SK-N-SH treated with all-trans-retinoic acid at 6 μM for 48 hours (cell line): ENCODE data around the gene PLXNA4.

Source experiments
- ATAC-seq: fragments of 200-7000 bp; cut with Tn5 transposase; 3 replicates; pipeline ENCODE4 v1.9.1; 2020; ENCODE audit warnings: mild to moderate bottlenecking, moderate library complexity
- ARNTL ChIP-seq: fragments of 450-650 bp; formaldehyde crosslinking; IDR thresholded peaks from 2 replicates; pipeline ENCODE4 v1.5.0; 2020; ENCODE audit warnings: low read depth, mild to moderate bottlenecking, moderate library complexity, borderline replicate concordance
- CREB5 ChIP-seq: fragments of 250-450 bp; sonication (Bioruptor Pico); IDR thresholded peaks from 2 replicates; pipeline ENCODE4 v1.5.1; 2020; ENCODE audit warnings: low read depth, mild to moderate bottlenecking, moderate library complexity
- CSDC2 ChIP-seq: fragments of 250-450 bp; sonication (Bioruptor Pico); IDR thresholded peaks from 2 replicates; pipeline ENCODE4 v1.5.0; 2020; ENCODE audit warnings: mild to moderate bottlenecking, moderate library complexity
- ESRRG ChIP-seq: fragments of 250-450 bp; sonication (Bioruptor Pico); IDR thresholded peaks from 2 replicates; pipeline ENCODE4 v1.6.1; 2021; ENCODE audit warnings: mild to moderate bottlenecking
- GLIS3 ChIP-seq: fragments of 250-450 bp; sonication (Bioruptor Pico); IDR thresholded peaks from 2 replicates; pipeline ENCODE4 v1.5.0; 2020; ENCODE audit warnings: mild to moderate bottlenecking, moderate library complexity
- ISL1 ChIP-seq: fragments of 250-450 bp; sonication (Bioruptor Pico); IDR thresholded peaks from 2 replicates; pipeline ENCODE4 v2.1.2; 2022; ENCODE audit warnings: mild to moderate bottlenecking, moderate library complexity
- OSR1 ChIP-seq: fragments of 250-450 bp; sonication (Bioruptor Pico); IDR thresholded peaks from 2 replicates; pipeline ENCODE4 v1.8.0; 2022; ENCODE audit warnings: moderate library complexity, mild to moderate bottlenecking, inconsistent platforms
- PPARA ChIP-seq: fragments of 250-450 bp; sonication (Bioruptor Pico); IDR thresholded peaks from 2 replicates; pipeline ENCODE4 v1.5.0; 2020; ENCODE audit warnings: mild to moderate bottlenecking, borderline replicate concordance
- SNAI2 ChIP-seq: fragments of 250-450 bp; sonication (Bioruptor Pico); IDR thresholded peaks from 2 replicates; pipeline ENCODE4 v1.5.0; 2020; ENCODE audit warnings: mild to moderate bottlenecking, moderate library complexity
- TCF4 ChIP-seq: fragments of 250-450 bp; sonication (Bioruptor Pico); IDR thresholded peaks from 2 replicates; pipeline ENCODE4 v1.8.0; 2021; ENCODE audit warnings: mild to moderate bottlenecking, moderate library complexity, borderline replicate concordance
- TOX ChIP-seq: fragments of 250-450 bp; sonication (Bioruptor Pico); IDR thresholded peaks from 2 replicates; pipeline ENCODE4 v1.8.0; 2021; ENCODE audit warnings: mild to moderate bottlenecking, moderate library complexity, borderline replicate concordance
- ZC3H10 ChIP-seq: fragments of 250-450 bp; sonication (Bioruptor Pico); IDR thresholded peaks from 2 replicates; pipeline ENCODE4 v1.5.1; 2021; ENCODE audit warnings: mild to moderate bottlenecking, moderate library complexity
- ZFP3 ChIP-seq: fragments of 250-450 bp; sonication (Bioruptor Pico); IDR thresholded peaks from 2 replicates; pipeline ENCODE4 v1.5.0; 2020; ENCODE audit warnings: mild to moderate bottlenecking, moderate library complexity
- ZNF8 ChIP-seq: fragments of 450-650 bp; formaldehyde crosslinking; IDR thresholded peaks from 2 replicates; pipeline ENCODE4 v1.5.0; 2020; ENCODE audit warnings: mild to moderate bottlenecking, moderate library complexity
- TF ChIP-seq, protein P1 (sequence below): fragments of 250-450 bp; sonication (Bioruptor Pico); IDR thresholded peaks from 2 replicates; pipeline ENCODE4 v1.8.0; 2020; ENCODE audit warnings: mild to moderate bottlenecking, moderate library complexity, borderline replicate concordance
- TF ChIP-seq, protein P2 (sequence below): fragments of 250-450 bp; sonication (Bioruptor Pico); IDR thresholded peaks from 2 replicates; pipeline ENCODE4 v1.5.1; 2021; ENCODE audit warnings: mild to moderate bottlenecking, moderate library complexity
- TF ChIP-seq, protein P3 (sequence below): fragments of 250-450 bp; sonication (Bioruptor Pico); IDR thresholded peaks from 2 replicates; pipeline ENCODE4 v1.5.0; 2020; ENCODE audit warnings: mild to moderate bottlenecking, moderate library complexity

PLXNA4 gene

DNA sequence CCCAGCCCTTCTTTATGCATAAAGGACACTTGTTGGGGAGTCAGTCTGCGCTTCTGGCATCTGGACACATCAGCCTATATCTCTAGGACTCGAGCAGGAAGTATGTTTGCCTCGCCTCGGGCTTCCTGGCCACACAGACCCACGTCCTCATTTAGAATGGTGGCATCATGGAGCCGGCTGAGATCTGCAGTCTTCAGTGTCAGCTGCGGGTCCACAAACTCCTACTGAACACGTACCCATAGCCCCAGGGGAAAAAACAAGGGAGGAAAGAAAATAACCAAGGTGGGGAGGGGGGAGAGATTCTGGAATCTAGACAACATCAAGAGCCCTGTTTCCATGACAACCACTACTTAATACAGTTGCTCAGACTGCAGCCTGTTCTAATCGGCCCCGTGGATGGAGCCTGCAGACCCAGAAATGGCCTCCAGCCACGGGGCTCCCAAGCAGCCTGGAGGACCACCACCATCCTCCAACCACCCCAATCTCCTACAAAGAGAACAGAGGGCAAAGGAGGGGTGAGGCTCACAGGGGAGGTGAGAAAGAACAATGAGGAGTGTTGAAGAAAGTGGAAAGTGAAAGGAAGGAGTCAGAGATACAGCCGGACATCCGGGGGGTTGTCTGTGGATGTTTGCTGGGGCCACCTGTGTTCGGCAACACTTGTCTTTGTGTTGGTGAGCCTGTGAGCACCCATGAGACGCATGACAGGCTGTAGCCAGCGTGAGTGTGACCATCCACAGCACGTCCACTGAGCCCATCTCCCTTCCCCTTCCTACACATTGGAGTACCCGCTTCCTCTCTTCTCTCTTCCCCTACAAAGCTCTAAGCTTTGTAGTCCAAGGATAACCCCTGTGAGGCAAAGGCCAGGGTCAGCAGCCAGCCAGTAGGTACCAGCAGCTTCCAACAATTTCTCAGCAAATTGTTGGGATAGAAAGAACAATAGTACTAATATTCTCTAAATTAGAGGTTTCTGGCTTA is 141.0 kb downstream of the PLXNA4 start:
- no peak; the same call in 2 of the 3 replicates for ATAC-seq
- TF ChIP-seq ISL1 (CRISPR knock-in tag), result no peak
- TF ChIP-seq, protein P1, sequence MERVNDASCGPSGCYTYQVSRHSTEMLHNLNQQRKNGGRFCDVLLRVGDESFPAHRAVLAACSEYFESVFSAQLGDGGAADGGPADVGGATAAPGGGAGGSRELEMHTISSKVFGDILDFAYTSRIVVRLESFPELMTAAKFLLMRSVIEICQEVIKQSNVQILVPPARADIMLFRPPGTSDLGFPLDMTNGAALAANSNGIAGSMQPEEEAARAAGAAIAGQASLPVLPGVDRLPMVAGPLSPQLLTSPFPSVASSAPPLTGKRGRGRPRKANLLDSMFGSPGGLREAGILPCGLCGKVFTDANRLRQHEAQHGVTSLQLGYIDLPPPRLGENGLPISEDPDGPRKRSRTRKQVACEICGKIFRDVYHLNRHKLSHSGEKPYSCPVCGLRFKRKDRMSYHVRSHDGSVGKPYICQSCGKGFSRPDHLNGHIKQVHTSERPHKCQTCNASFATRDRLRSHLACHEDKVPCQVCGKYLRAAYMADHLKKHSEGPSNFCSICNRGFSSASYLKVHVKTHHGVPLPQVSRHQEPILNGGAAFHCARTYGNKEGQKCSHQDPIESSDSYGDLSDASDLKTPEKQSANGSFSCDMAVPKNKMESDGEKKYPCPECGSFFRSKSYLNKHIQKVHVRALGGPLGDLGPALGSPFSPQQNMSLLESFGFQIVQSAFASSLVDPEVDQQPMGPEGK, result no peak

DNA sequence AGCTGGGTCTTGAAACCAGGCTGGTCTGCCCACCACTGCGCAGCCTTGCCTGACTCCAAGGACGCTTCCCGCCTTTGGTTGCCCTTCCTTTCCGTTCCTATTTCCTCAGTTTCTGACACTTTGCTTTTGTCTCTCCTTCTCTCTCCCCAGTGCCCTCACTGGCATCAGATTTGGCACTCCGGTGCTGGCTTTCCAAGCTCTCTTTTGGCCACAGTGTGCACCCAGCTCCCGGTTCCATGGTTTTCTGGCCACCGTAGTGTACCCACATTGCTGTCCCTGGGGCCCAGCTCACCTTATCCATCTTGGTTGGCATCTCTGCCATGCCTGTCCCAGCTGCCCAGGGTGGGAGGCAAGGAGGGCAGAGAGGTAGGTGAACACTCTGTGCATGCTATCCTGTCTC is 142.2 kb downstream of the PLXNA4 start:
- ATAC-seq, result no peak
- no peak for TF ChIP-seq CSDC2 (CRISPR knock-in tag)
- no peak for TF ChIP-seq CREB5 (CRISPR knock-in tag)
- no peak for TF ChIP-seq TCF4 (CRISPR knock-in tag)
- TF ChIP-seq ARNTL (CRISPR knock-in tag), result no peak
- no peak for TF ChIP-seq PPARA (CRISPR knock-in tag)
- no peak for TF ChIP-seq SNAI2 (CRISPR knock-in tag)
- no peak for TF ChIP-seq ZNF8 (CRISPR knock-in tag)
- TF ChIP-seq ZC3H10, result no peak
- TF ChIP-seq ISL1 (CRISPR knock-in tag), result no peak
- TF ChIP-seq GLIS3 (CRISPR knock-in tag), result no peak
- TF ChIP-seq TOX (CRISPR knock-in tag), result no peak
- TF ChIP-seq, protein P1, result no peak
- TF ChIP-seq, protein P2, sequence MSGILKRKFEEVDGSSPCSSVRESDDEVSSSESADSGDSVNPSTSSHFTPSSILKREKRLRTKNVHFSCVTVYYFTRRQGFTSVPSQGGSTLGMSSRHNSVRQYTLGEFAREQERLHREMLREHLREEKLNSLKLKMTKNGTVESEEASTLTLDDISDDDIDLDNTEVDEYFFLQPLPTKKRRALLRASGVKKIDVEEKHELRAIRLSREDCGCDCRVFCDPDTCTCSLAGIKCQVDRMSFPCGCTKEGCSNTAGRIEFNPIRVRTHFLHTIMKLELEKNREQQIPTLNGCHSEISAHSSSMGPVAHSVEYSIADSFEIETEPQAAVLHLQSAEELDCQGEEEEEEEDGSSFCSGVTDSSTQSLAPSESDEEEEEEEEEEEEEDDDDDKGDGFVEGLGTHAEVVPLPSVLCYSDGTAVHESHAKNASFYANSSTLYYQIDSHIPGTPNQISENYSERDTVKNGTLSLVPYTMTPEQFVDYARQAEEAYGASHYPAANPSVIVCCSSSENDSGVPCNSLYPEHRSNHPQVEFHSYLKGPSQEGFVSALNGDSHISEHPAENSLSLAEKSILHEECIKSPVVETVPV (CRISPR knock-in tag), result no peak
- TF ChIP-seq ESRRG (CRISPR knock-in tag), result no peak
- TF ChIP-seq, protein P3, sequence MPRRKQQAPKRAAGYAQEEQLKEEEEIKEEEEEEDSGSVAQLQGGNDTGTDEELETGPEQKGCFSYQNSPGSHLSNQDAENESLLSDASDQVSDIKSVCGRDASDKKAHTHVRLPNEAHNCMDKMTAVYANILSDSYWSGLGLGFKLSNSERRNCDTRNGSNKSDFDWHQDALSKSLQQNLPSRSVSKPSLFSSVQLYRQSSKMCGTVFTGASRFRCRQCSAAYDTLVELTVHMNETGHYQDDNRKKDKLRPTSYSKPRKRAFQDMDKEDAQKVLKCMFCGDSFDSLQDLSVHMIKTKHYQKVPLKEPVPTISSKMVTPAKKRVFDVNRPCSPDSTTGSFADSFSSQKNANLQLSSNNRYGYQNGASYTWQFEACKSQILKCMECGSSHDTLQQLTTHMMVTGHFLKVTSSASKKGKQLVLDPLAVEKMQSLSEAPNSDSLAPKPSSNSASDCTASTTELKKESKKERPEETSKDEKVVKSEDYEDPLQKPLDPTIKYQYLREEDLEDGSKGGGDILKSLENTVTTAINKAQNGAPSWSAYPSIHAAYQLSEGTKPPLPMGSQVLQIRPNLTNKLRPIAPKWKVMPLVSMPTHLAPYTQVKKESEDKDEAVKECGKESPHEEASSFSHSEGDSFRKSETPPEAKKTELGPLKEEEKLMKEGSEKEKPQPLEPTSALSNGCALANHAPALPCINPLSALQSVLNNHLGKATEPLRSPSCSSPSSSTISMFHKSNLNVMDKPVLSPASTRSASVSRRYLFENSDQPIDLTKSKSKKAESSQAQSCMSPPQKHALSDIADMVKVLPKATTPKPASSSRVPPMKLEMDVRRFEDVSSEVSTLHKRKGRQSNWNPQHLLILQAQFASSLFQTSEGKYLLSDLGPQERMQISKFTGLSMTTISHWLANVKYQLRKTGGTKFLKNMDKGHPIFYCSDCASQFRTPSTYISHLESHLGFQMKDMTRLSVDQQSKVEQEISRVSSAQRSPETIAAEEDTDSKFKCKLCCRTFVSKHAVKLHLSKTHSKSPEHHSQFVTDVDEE (CRISPR knock-in tag), result no peak

DNA sequence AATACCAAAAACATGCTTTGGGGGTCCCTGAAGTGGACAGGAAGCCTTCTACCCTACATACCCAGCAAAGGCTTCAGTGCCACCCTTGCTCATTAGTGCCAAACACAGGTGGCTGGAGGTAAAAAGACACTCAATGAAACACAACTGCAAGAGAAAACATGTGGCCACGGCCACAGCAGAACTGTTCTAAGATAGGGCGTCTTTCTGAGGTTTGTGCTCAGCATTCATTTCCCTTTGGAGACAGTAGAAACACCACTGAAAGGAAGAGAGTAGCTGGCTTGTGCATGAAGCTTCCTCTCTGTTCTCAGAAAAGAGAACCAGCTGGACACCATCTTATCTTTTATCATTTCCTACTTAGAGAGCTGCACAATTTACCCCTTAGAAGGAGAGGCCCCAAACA is 143.0 kb downstream of the PLXNA4 start:
- ATAC-seq, result no peak
- TF ChIP-seq TOX (CRISPR knock-in tag) (no peak), ZFP3 (no peak), CREB5 (CRISPR knock-in tag) (no peak), ZNF8 (CRISPR knock-in tag) (no peak), OSR1 (no peak), ZC3H10 (no peak)
- TF ChIP-seq, protein P3 (CRISPR knock-in tag), result no peak
- TF ChIP-seq, protein P1, result no peak
- TF ChIP-seq, protein P2 (CRISPR knock-in tag), result no peak
